Body of pancreas (tissue), 4 donors: ENCODE measurements around the gene BTBD1.

Experiments
- POLR2A ChIP-seq, 3 donors: fragments of 450-650 bp; IDR thresholded peaks; one replicate each; pipeline ENCODE4 v1.6.1; 2016; ENCODE audit warnings: antibody characterized with exemption in 3 of 3, mild to moderate bottlenecking in 2 of 3
- TF ChIP-seq, protein P1 (sequence below), 7 experiments: fragments of 450-650 bp in 4 of 7; fragments of 200-600 bp in 3 of 7; sonication (generic) in 3 of 7; IDR thresholded peaks; one replicate each; pipeline ENCODE4 v1.5.1; 2016 to 2019; ENCODE audit warnings: antibody characterized with exemption in 7 of 7

DNA sequence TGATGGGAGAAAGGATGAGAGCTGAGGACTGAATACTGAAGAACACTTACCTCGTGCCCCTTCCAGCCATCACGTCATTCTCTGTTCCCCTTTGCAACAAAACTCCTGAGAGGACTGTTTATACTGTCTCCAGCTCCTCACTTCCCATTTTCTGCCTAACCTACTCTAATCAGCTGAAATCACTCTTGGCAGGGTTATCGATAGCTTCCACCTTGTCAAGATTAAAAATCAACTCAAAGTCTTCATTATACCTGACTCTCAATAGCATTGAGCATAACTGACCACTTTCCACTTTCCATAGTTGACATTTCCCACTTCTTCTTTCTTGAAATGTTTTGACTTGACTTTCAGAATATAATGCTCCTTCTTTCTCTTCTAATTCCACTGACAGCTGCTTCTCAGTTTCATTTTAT is 4.3 kb downstream of the BTBD1 start:
- TF ChIP-seq, protein P1, sequence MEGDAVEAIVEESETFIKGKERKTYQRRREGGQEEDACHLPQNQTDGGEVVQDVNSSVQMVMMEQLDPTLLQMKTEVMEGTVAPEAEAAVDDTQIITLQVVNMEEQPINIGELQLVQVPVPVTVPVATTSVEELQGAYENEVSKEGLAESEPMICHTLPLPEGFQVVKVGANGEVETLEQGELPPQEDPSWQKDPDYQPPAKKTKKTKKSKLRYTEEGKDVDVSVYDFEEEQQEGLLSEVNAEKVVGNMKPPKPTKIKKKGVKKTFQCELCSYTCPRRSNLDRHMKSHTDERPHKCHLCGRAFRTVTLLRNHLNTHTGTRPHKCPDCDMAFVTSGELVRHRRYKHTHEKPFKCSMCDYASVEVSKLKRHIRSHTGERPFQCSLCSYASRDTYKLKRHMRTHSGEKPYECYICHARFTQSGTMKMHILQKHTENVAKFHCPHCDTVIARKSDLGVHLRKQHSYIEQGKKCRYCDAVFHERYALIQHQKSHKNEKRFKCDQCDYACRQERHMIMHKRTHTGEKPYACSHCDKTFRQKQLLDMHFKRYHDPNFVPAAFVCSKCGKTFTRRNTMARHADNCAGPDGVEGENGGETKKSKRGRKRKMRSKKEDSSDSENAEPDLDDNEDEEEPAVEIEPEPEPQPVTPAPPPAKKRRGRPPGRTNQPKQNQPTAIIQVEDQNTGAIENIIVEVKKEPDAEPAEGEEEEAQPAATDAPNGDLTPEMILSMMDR (IDR thresholded peaks at IDR 0.05): no peak
- TF ChIP-seq POLR2A (IDR thresholded peaks at IDR 0.05): no peak
